GM18502 (cell line): ENCODE results near the gene GRID2.

Experiments used
- ATAC-seq: cut with Tn5 transposase; IDR thresholded peaks from one replicate; pipeline ENCODE4 v1.9.1; 2021; ENCODE audit warnings: mild to moderate bottlenecking; ENCODE audit not compliant: unreplicated experiment, poor library complexity

Gene GRID2

GRCh38 chr4:93031431-93032098 lies 727.8 kb downstream of the GRID2 start:
- ATAC-seq: no peak

- no peak for ATAC-seq
Measured at GRCh38 chr4:93042746-93043145, 739.0 kb downstream of the GRID2 start.

GRCh38 chr4:93053140-93053539 lies 749.4 kb downstream of the GRID2 start:
- no peak for ATAC-seq

GRCh38 chr4:93061826-93062225 lies 758.1 kb downstream of the GRID2 start:
- ATAC-seq: no peak

GRCh38 chr4:93063325-93063724 lies 759.6 kb downstream of the GRID2 start:
- no peak for ATAC-seq

- ATAC-seq: no peak
Measured at GRCh38 chr4:93065790-93066189, 762.0 kb downstream of the GRID2 start.

GRCh38 chr4:93066749-93067148 lies 763.0 kb downstream of the GRID2 start:
- no peak for ATAC-seq

- ATAC-seq: no peak
Measured at GRCh38 chr4:93072292-93072691, 768.5 kb downstream of the GRID2 start.

GRCh38 chr4:93080316-93080715 lies 776.5 kb downstream of the GRID2 start:
- no peak for ATAC-seq

- ATAC-seq: no peak
Measured at GRCh38 chr4:93084599-93085305, 781.0 kb downstream of the GRID2 start.

- ATAC-seq: no peak
Measured at GRCh38 chr4:93086356-93086755, 782.6 kb downstream of the GRID2 start.

- ATAC-seq: no peak
Measured at GRCh38 chr4:93092765-93093164, 789.0 kb downstream of the GRID2 start.

GRCh38 chr4:93103042-93103441 lies 799.3 kb downstream of the GRID2 start:
- ATAC-seq: no peak

GRCh38 chr4:93116624-93117023 lies 812.9 kb downstream of the GRID2 start:
- no peak for ATAC-seq

GRCh38 chr4:93127489-93127888 lies 823.7 kb downstream of the GRID2 start:
- ATAC-seq: no peak

- ATAC-seq: no peak
Measured at GRCh38 chr4:93132631-93133030, 828.9 kb downstream of the GRID2 start.

- no peak for ATAC-seq
Measured at GRCh38 chr4:93139118-93139517, 835.4 kb downstream of the GRID2 start.

GRCh38 chr4:93143902-93144301 lies 840.1 kb downstream of the GRID2 start:
- no peak for ATAC-seq

GRCh38 chr4:93144644-93145043 lies 840.9 kb downstream of the GRID2 start:
- ATAC-seq: no peak

- no peak for ATAC-seq
Measured at GRCh38 chr4:93147524-93148212, 843.9 kb downstream of the GRID2 start.

- no peak for ATAC-seq
Measured at GRCh38 chr4:93152491-93152890, 848.7 kb downstream of the GRID2 start.
